ENCODE data around the gene ZNF580. TPM values are rescaled to one million over a fixed set of nuclear protein-coding genes. Genes with fewer than 3 reads are reported as not detected.

ZNF580 gene
- total RNA-seq, 1 donor from 2014 or later, result 11.8 TPM

DNA sequence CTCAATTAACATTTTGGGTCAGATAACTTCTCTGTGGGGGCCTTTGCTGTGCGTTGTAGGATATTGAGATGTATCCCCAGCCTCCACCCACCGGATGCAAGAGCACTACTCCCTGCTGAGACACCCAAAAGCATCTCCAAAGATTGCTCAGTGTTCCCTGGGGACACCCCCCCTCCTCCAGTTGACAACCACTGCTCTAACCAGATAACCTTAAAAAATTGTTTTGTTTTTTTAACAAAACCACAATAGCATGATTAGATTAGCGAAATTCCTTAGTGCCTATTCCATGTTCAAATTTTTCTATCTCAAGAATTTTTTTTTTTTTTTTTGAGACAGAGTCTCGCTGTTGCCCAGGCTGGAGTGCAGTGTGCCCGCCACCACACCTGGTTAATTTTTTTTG is 31.6 kb downstream of the ZNF580 start:
- H3K27ac ChIP-seq (replicated peaks), result no peak overlapping the region
- H3K36me3 ChIP-seq, result peaks cover 48% of the 10 kb centered on the region
- intact Hi-C loops (cut with micrococcal nuclease), result no loop called here
- H3K4me1 ChIP-seq, result peaks cover 72% of the 10 kb centered on the region
- TF ChIP-seq, protein P1, sequence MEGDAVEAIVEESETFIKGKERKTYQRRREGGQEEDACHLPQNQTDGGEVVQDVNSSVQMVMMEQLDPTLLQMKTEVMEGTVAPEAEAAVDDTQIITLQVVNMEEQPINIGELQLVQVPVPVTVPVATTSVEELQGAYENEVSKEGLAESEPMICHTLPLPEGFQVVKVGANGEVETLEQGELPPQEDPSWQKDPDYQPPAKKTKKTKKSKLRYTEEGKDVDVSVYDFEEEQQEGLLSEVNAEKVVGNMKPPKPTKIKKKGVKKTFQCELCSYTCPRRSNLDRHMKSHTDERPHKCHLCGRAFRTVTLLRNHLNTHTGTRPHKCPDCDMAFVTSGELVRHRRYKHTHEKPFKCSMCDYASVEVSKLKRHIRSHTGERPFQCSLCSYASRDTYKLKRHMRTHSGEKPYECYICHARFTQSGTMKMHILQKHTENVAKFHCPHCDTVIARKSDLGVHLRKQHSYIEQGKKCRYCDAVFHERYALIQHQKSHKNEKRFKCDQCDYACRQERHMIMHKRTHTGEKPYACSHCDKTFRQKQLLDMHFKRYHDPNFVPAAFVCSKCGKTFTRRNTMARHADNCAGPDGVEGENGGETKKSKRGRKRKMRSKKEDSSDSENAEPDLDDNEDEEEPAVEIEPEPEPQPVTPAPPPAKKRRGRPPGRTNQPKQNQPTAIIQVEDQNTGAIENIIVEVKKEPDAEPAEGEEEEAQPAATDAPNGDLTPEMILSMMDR (IDR thresholded peaks at IDR 0.05; ENCODE audit: borderline replicate concordance), result no peak
- no peaks in the 10 kb centered on the region for H3K27me3 ChIP-seq (ENCODE audit: low read depth)
- DNase-seq, result no peak
- H3K4me3 ChIP-seq, result no peak overlapping the region
- no peaks in the 10 kb centered on the region for H3K9me3 ChIP-seq (replicated peaks)

DNA sequence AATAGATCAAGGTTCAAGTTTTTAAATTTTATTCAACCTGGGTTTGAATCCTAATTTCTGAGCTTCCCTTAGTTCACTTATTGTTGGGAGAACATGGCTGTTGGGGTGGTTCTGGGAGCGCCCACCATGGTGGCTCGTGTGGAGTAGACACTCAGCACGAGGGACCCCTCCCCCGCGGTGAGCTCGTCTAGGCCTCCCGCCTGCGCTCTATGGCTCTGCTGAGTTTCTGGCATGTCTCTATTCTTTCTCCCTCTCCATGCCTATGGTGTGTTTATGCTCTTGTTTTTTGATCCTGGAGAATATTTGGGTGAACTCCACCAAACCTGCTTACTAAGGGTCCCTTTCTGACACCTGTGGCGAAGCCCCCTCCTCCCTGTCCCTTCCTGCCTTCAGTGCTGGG is 32.7 kb downstream of the ZNF580 start:
- Histone ChIP-seq H3K4me1 (peaks cover 74% of the 10 kb centered on the region), H3K27ac (replicated peaks) (peak overlapping the region; percentile 27)
- TF ChIP-seq, protein P1 (IDR thresholded peaks at IDR 0.05; ENCODE audit: borderline replicate concordance), result no peak

DNA sequence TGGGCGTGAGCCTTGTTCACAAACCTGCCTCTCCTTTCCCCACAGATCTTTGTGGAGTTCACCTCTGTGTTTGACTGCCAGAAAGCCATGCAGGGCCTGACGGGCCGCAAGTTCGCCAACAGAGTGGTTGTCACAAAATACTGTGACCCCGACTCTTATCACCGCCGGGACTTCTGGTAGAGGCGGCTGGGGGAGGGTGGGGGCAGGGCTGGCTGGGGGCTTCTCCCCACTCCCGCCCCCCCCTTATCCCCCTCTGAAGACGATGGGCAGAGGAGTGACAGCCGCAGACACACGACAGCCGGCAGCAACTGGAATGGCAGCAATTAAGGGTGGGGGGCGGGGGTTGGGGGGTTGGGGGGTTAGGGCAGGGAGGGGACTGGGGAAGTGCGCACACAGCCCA is 33.1 kb downstream of the ZNF580 start:
- peaks cover 44% of the 10 kb centered on the region for H3K36me3 ChIP-seq
- H3K4me1 ChIP-seq, result peaks cover 78% of the 10 kb centered on the region
- H3K9me3 ChIP-seq (replicated peaks), result no peaks in the 10 kb centered on the region
- peak overlapping the region; percentile 27 for H3K27ac ChIP-seq (replicated peaks)
- DNase-seq, result no peak
- intact Hi-C loops (cut with micrococcal nuclease), result no loop called here
- TF ChIP-seq, protein P1 (IDR thresholded peaks at IDR 0.05; ENCODE audit: borderline replicate concordance), result no peak
- peak overlapping the region; percentile 93 for H3K4me3 ChIP-seq
- no peaks in the 10 kb centered on the region for H3K27me3 ChIP-seq (ENCODE audit: low read depth)

More for the DNA sequence above, 32.7 kb downstream of the ZNF580 start:
- Histone ChIP-seq H3K36me3 (peaks cover 44% of the 10 kb centered on the region), H3K9me3 (replicated peaks) (no peaks in the 10 kb centered on the region), H3K4me3 (no peak overlapping the region), H3K27me3 (ENCODE audit: low read depth) (no peaks in the 10 kb centered on the region)
- intact Hi-C loops (cut with micrococcal nuclease), result no loop called here
- DNase-seq, result no peak

DNA sequence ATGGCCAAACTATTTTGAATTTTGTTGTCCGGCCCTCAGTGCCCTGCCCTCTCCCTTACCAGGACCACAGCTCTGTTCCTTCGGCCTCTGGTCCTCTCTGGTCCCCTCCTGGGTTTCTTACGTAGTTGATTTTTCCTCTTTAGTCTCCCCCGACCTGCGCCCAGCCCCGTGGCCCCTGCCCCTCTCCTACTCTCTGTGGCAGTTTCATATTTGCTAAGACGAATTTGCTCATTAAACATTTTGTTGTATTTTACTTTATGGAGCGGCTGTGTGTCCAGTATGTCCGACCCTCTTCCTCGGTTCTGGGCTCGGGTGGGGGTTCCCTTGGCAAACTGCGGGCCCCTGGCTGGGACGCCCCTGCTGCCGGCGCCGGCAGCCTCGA is 33.6 kb downstream of the ZNF580 start:
- Histone ChIP-seq H3K4me1 (peaks cover 84% of the 10 kb centered on the region), H3K27ac (replicated peaks) (peak overlapping the region; percentile 97), H3K36me3 (peaks cover 44% of the 10 kb centered on the region), H3K27me3 (ENCODE audit: low read depth) (no peaks in the 10 kb centered on the region), H3K4me3 (peak overlapping the region; percentile 93), H3K9me3 (replicated peaks) (no peaks in the 10 kb centered on the region)
- DNase-seq, result no peak
- intact Hi-C loops (cut with micrococcal nuclease), result no loop called here
- TF ChIP-seq, protein P1 (IDR thresholded peaks at IDR 0.05; ENCODE audit: borderline replicate concordance), result no peak

DNA sequence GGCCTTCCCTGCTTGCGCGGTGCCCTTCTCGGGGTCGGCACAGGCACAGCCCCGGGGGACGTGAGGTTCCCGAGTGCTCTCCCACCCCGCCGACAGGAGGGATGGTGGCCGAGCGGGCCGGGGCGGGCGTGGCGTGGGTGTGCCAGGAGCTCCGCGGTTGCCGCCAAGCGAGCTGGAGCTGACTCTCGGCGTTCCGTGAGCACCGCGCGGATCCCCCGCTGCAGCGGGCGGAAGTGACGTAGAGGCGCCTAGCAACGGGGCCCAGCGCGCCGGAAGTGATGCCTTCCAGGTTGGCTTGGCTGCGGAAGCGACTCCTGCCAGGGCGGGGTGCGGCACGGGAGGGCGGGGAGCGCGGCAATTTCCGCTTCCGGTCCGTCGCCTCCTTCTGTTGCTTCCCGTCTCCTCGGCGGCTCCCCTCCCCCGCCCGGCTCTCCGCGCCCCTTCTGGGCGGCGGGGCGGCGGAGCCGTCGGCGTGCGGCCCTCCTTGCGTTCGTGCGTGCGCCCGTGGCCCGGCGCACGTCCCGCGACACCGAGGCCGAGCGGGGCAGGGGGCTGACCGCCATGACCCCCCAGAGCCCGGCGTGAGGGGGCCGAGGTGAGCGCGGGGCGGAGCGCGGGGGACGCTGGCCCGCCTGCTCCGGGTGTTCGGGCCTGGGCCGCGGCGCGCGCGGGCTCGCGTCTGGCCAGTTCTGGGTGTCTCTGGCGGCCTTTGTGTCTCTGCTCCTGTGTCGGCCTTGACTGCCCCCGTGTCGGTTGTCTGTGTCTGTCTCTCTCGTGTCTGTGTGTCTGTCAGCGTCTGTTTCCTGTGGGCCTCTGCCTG is 34.2 kb downstream of the ZNF580 start, which contains the start of gene EPN1:
Gene EPN1, plus strand, starts transcription at position 386 of the 820 bp plus-strand sequence. CDS start 3,402 bp downstream, outside the sequence.
- Histone ChIP-seq H3K27ac (replicated peaks) (peak within 1 kb of the TSS; percentile 97), H3K4me1 (peaks cover 87% of the 10 kb centered on the region), H3K4me3 (peak within 1 kb of the TSS; percentile 93), H3K36me3 (peaks cover 44% of the 10 kb centered on the region), H3K27me3 (ENCODE audit: low read depth) (no peaks in the 10 kb centered on the region), H3K9me3 (replicated peaks) (no peaks in the 10 kb centered on the region)
- intact Hi-C loops (cut with micrococcal nuclease), result no loop called here
- peak; percentile 97 for DNase-seq
- TF ChIP-seq, protein P1 (IDR thresholded peaks at IDR 0.05; ENCODE audit: borderline replicate concordance), result no peak

Measured in left ventricle myocardium inferior (tissue), 1 donor.